Glutamatergic neuron (in vitro differentiated cells): ENCODE measurements around the gene RNF180. TPM values are rescaled to one million over a fixed set of nuclear protein-coding genes. Genes with fewer than 3 reads are reported as not detected.

Source experiments
- DNase-seq: peaks from one replicate; pipeline ENCODE4 v3.0.0; 2022
- H3K27ac Mint-ChIP-seq: one replicate; pipeline ENCODE4 v1.8.0; 2020; ENCODE audit warnings: mild to moderate bottlenecking, mixed read lengths, inconsistent platforms; ENCODE audit not compliant: unreplicated experiment
- H3K27me3 Mint-ChIP-seq: one replicate; pipeline ENCODE4 v1.8.0; 2020; ENCODE audit warnings: mild to moderate bottlenecking, moderate library complexity, mixed read lengths, inconsistent platforms; ENCODE audit not compliant: unreplicated experiment
- H3K36me3 Mint-ChIP-seq: one replicate; pipeline ENCODE4 v1.8.0; 2020; ENCODE audit warnings: mild to moderate bottlenecking, mixed read lengths, inconsistent platforms; ENCODE audit not compliant: unreplicated experiment
- H3K4me1 Mint-ChIP-seq: one replicate; pipeline ENCODE4 v1.8.0; 2020; ENCODE audit warnings: mild to moderate bottlenecking, low read depth, mixed read lengths, inconsistent platforms; ENCODE audit not compliant: unreplicated experiment
- H3K4me3 Mint-ChIP-seq: one replicate; pipeline ENCODE4 v1.8.0; 2020; ENCODE audit warnings: mild to moderate bottlenecking, mixed read lengths, inconsistent platforms; ENCODE audit not compliant: unreplicated experiment
- H3K9me3 Mint-ChIP-seq: one replicate; pipeline ENCODE4 v1.8.0; 2020; ENCODE audit warnings: mild to moderate bottlenecking, moderate library complexity, mixed read lengths, inconsistent platforms; ENCODE audit not compliant: unreplicated experiment
- CTCF ChIP-seq: fragments of 200-600 bp; sonication (generic); IDR thresholded peaks from one replicate; pipeline ENCODE4 v1.5.0; 2021; ENCODE audit not compliant: partially characterized antibody, unreplicated experiment
- total RNA-seq: library from RNA; stranded (reverse); fragmentation: NEBNext Ultra II Directional; extraction: Animal tissue kit (Norgen Biotek cat#: 25700); gene quantifications from one replicate; pipeline ENCODE4 v1.2.1, GENCODE V29; 2021; ENCODE audit not compliant: unreplicated experiment

The RNF180 gene
- total RNA-seq, 1 donor from 2014 or later, result 9.1 TPM

- H3K9me3 Mint-ChIP-seq, result no peaks in the 10 kb centered on the region
- no peak overlapping the region for H3K4me3 Mint-ChIP-seq
- no peak for TF ChIP-seq CTCF
- H3K36me3 Mint-ChIP-seq, result peaks cover 4% of the 10 kb centered on the region
- H3K27ac Mint-ChIP-seq, result no peak overlapping the region
- DNase-seq, result no peak
- H3K4me1 Mint-ChIP-seq, result no peaks in the 10 kb centered on the region
- peaks cover 3% of the 10 kb centered on the region for H3K27me3 Mint-ChIP-seq
Observed at GRCh38 chr5:64156261-64156660, 9.4 kb upstream of the RNF180 start.

- no peak for DNase-seq
- H3K4me3 Mint-ChIP-seq, result no peak overlapping the region
- H3K9me3 Mint-ChIP-seq, result no peaks in the 10 kb centered on the region
- no peaks in the 10 kb centered on the region for H3K4me1 Mint-ChIP-seq
- no peak for TF ChIP-seq CTCF
- no peaks in the 10 kb centered on the region for H3K27me3 Mint-ChIP-seq
- H3K36me3 Mint-ChIP-seq, result peaks cover 4% of the 10 kb centered on the region
- no peak overlapping the region for H3K27ac Mint-ChIP-seq
Observed at GRCh38 chr5:64158827-64159226, 6.8 kb upstream of the RNF180 start.

- Mint-ChIP-seq H3K36me3 (no peaks in the 10 kb centered on the region), H3K4me1 (no peaks in the 10 kb centered on the region), H3K27ac (no peak overlapping the region), H3K27me3 (peaks cover 4% of the 10 kb centered on the region), H3K4me3 (no peak overlapping the region), H3K9me3 (no peaks in the 10 kb centered on the region)
- TF ChIP-seq CTCF, result no peak
- no peak for DNase-seq
Observed at GRCh38 chr5:64160201-64160600, 5.4 kb upstream of the RNF180 start.

- no peaks in the 10 kb centered on the region for H3K36me3 Mint-ChIP-seq
- no peak for TF ChIP-seq CTCF
- peaks cover 4% of the 10 kb centered on the region for H3K9me3 Mint-ChIP-seq
- peaks cover 6% of the 10 kb centered on the region for H3K27me3 Mint-ChIP-seq
- DNase-seq, result no peak
- no peak overlapping the region for H3K27ac Mint-ChIP-seq
- peaks cover 2% of the 10 kb centered on the region for H3K4me1 Mint-ChIP-seq
- no peak overlapping the region for H3K4me3 Mint-ChIP-seq
Observed at GRCh38 chr5:64161420-64161819, 4.2 kb upstream of the RNF180 start.

GRCh38 chr5:64163135-64163534 is 2.5 kb upstream of the RNF180 start:
- peaks cover 2% of the 10 kb centered on the region for H3K4me1 Mint-ChIP-seq
- peaks cover 6% of the 10 kb centered on the region for H3K27me3 Mint-ChIP-seq
- peaks cover 4% of the 10 kb centered on the region for H3K9me3 Mint-ChIP-seq
- DNase-seq, result no peak
- no peak for TF ChIP-seq CTCF
- H3K4me3 Mint-ChIP-seq, result no peak overlapping the region
- H3K36me3 Mint-ChIP-seq, result no peaks in the 10 kb centered on the region
- no peak overlapping the region for H3K27ac Mint-ChIP-seq
